Thyroid gland (tissue), 4 donors: ENCODE results near the gene XPO1. TPM values are rescaled to one million over a fixed set of nuclear protein-coding genes. Genes with fewer than 3 reads are reported as not detected.
"Not testable (repeated sequence)": the region's sequence is repeated elsewhere in the genome, so short reads cannot be mapped to it uniquely, and the experiment has no call there.

Experiments used
- DNase-seq, 2 donors: peaks; one replicate each; pipeline ENCODE4 v3.0.0-alpha.2; 2019
- H3K27ac ChIP-seq, 3 donors: fragments of 200-600 bp; sonication (generic); 1 replicate in 2 of 3; 2 replicates in 1 of 3; pipeline ENCODE4 v1.5.1; 2016 to 2019; ENCODE audit warnings: mild to moderate bottlenecking in 1 of 3, moderate library complexity in 1 of 3
- H3K27me3 ChIP-seq: fragments of 200-600 bp; sonication (generic); one replicate; pipeline ENCODE4 v1.5.1; 2019
- H3K36me3 ChIP-seq, 2 donors: fragments of 200-600 bp; sonication (generic); one replicate each; pipeline ENCODE4 v1.5.1; 2016 to 2019
- H3K4me1 ChIP-seq, 2 donors: fragments of 200-600 bp; sonication (generic); one replicate each; pipeline ENCODE4 v1.5.1; 2017 to 2019
- H3K4me3 ChIP-seq, 3 donors: fragments of 200-600 bp; sonication (generic); replicated peaks in 1 of 3; 1 replicate in 2 of 3; 2 replicates in 1 of 3; pipeline ENCODE4 v1.5.1; 2016; ENCODE audit warnings: mild to moderate bottlenecking in 1 of 3
- H3K9me3 ChIP-seq: fragments of 200-600 bp; sonication (generic); one replicate; pipeline ENCODE4 v1.5.1; 2017
- POLR2A ChIP-seq, 2 donors: fragments of 450-650 bp; IDR thresholded peaks; one replicate each; pipeline ENCODE4 v1.6.1; 2017; ENCODE audit warnings: antibody characterized with exemption in 2 of 2, mild to moderate bottlenecking in 2 of 2, moderate library complexity in 1 of 2
- WGBS, 2 donors: methylation state at CpG; one replicate each; pipeline ENCODE4 v1.1.5; 2017; 5-methylcytosine and 5-hydroxymethylcytosine counted together
- intact Hi-C: fragments of 100-400 bp; cut with DNase I; formaldehyde crosslinking; loops from one replicate; pipeline ENCODE4 v1.15.1; 2023
- total RNA-seq, 4 donors: library from RNA; depleted of rRNA; stranded (reverse); fragments of >200 nt; gene quantifications; one replicate each; pipeline ENCODE4 v1.2.3, GENCODE V29; 2016
- TF ChIP-seq, protein P1 (sequence below), 6 experiments: fragments of 200-600 bp in 3 of 6; fragments of 450-650 bp in 3 of 6; sonication (generic) in 3 of 6; IDR thresholded peaks; one replicate each; pipeline ENCODE4 v1.5.1; 2016 to 2019; ENCODE audit warnings: antibody characterized with exemption in 6 of 6, mild to moderate bottlenecking in 2 of 6, inconsistent platforms in 1 of 6, moderate library complexity in 1 of 6

Gene XPO1
- total RNA-seq, 4 donors from 2014 or later, result 104 to 128 (median 118) TPM

GRCh38 chr2:61471905-61472805, 66.0 kb downstream of the XPO1 start:
- intact Hi-C loops, result loop anchor here (10.0 kb wide), 1 partner anchor 63 kb away; the partner anchor contains the start of gene XPO1
- peak in 1 of 2 donors; percentile 48 for TF ChIP-seq POLR2A (IDR thresholded peaks at IDR 0.05)
- TF ChIP-seq, protein P1, sequence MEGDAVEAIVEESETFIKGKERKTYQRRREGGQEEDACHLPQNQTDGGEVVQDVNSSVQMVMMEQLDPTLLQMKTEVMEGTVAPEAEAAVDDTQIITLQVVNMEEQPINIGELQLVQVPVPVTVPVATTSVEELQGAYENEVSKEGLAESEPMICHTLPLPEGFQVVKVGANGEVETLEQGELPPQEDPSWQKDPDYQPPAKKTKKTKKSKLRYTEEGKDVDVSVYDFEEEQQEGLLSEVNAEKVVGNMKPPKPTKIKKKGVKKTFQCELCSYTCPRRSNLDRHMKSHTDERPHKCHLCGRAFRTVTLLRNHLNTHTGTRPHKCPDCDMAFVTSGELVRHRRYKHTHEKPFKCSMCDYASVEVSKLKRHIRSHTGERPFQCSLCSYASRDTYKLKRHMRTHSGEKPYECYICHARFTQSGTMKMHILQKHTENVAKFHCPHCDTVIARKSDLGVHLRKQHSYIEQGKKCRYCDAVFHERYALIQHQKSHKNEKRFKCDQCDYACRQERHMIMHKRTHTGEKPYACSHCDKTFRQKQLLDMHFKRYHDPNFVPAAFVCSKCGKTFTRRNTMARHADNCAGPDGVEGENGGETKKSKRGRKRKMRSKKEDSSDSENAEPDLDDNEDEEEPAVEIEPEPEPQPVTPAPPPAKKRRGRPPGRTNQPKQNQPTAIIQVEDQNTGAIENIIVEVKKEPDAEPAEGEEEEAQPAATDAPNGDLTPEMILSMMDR (IDR thresholded peaks at IDR 0.05), result no peak
- 38 to 39% methylated on average over 19 of the region's 19 CpGs for WGBS, 2 donors
- no peaks in the 10 kb centered on the region for H3K9me3 ChIP-seq
- peak; percentile 54 to 59 for DNase-seq
- H3K27ac ChIP-seq, result peak overlapping the region; percentile 82 to 99 (median 96)
- H3K4me1 ChIP-seq, result peaks cover 11 to 15% of the 10 kb centered on the region in 2 donors
- H3K4me3 ChIP-seq, result peak overlapping the region; percentile 53 to 89 (median 84)
- H3K27me3 ChIP-seq, result no peaks in the 10 kb centered on the region
- no peaks in the 10 kb centered on the region for H3K36me3 ChIP-seq

DNA sequence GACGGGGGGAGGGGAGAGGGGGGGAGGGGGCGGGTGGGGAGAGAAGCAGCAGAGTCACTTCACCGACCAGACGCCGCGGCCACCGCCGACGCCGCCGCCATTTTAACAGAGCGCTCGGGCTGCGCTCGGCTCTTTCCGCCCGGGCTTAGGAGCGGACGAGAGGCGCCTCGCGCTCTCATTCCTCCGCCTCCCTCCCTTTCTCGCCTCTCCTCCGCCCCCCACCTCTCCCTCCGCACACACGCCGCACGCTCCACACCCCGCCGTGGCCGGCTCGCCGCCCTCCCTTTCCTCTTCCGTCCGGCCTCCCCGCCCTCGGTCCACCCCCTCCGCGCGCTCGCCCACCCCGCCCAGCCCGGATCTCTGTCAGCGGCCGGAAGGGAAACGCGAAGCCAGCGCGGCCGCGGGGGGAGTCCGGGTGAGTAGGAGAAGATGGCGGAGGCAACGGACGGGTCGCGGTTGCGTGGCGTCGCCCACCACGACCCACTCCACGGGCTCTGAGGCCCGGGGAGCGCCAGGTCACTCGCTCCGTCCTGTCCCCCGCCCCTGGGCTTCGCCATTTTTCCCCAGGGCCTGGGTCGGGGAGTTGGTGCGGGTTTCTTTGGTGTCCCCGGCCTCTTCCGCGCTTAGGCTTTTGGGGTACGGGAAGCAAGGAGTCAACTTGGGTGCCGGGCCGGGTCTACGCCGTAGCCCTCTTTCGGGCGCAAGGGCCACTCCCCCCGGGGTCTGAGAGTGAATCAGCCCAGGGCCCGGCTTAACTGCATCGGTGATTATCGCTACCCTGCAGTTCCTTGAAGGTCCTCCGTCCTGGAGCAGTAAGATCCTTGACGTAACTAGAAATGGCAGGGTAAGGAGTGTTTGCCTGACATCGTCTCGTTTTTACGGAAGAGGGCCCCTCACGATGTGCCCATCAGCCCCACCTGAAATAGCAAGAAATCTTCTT, 66.9 kb downstream of the XPO1 start, which contains the start of gene USP34:
Gene USP34, minus strand, starts transcription at position 123 of the 940 bp plus-strand sequence. CDS start 395 bp downstream, outside the sequence.
- intact Hi-C loops, result loop anchor here (10.0 kb wide), 1 partner anchor 64 kb away; the partner anchor contains the start of gene XPO1
- no peaks in the 10 kb centered on the region for H3K9me3 ChIP-seq
- peak within 1 kb of the TSS; percentile 82 to 99 (median 96) for H3K27ac ChIP-seq
- peak; percentile 94 to 95 for DNase-seq
- H3K36me3 ChIP-seq, result no peaks in the 10 kb centered on the region
- H3K27me3 ChIP-seq, result no peaks in the 10 kb centered on the region
- peak within 1 kb of the TSS; percentile 53 to 89 (median 84) for H3K4me3 ChIP-seq
- peak in 1 of 2 donors; percentile 87 for TF ChIP-seq POLR2A (IDR thresholded peaks at IDR 0.05)
- TF ChIP-seq, protein P1 (IDR thresholded peaks at IDR 0.05), result peak in 1 of 6 experiments; percentile 16
- H3K4me1 ChIP-seq, result peaks cover 11 to 15% of the 10 kb centered on the region in 2 donors
- WGBS, 2 donors, result 0 to 1% methylated on average over 38 to 56 of the region's 91 CpGs

- H3K36me3 ChIP-seq, result no peaks in the 10 kb centered on the region
- H3K9me3 ChIP-seq, result no peaks in the 10 kb centered on the region
- no peaks in the 10 kb centered on the region for H3K27me3 ChIP-seq
- WGBS, 2 donors, result 1 to 2% methylated on average over 16 to 25 of the region's 94 CpGs
- peak in 1 of 2 donors; percentile 3 for TF ChIP-seq POLR2A (IDR thresholded peaks at IDR 0.05)
- TF ChIP-seq, protein P1 (IDR thresholded peaks at IDR 0.05), result no peak
- peak overlapping the region; percentile 39 to 84 (median 53) for H3K4me3 ChIP-seq
- H3K27ac ChIP-seq, result peak overlapping the region; percentile 82 to 99 (median 96)
- DNase-seq, result peak; percentile 86 to 88
- intact Hi-C loops, result loop anchor here (10.0 kb wide), 1 partner anchor 64 kb away; the partner anchor contains the start of gene XPO1
- H3K4me1 ChIP-seq, result peaks cover 13 to 16% of the 10 kb centered on the region in 2 donors
These were observed 67.8 kb downstream of the XPO1 start for GRCh38 chr2:61470122-61470951.

DNA sequence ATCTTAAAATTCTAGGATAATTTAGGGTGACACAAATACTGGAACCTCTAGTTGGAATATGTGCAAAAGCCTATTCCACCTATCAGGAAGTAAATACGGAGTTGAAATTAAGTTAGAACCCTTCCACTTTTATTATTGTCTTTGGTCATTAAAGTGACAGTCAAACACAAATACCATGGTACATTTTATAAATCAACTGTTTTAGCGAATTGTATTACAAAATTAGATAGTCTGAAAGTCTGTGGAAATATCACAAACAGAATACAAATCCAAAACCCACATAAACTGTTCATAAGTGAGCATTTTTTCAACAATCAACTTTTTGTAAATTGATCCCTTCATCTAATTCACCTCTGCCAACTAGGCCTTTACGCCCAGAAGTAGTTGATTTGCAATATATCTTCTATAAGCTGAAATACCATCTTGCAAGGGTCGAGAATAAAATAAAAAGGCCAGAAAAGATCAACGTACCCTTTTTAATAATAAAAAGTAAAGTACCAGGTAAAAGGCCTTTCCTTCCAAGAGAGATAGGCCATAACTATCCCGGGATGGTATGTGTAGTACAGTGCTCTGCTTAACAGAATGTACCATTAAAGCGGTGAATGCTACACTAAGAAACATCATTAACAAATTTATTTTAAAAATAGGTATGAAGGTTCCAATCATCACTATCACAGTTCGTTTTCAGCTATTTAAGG, 68.6 kb downstream of the XPO1 start:
- intact Hi-C loops, result loop anchor here (10.0 kb wide), 1 partner anchor 65 kb away; the partner anchor contains the start of gene XPO1
- peak overlapping the region; percentile 77 to 99 (median 96) for H3K27ac ChIP-seq
- no peak for DNase-seq
- H3K4me3 ChIP-seq, result peak overlapping the region; percentile 39 to 84 (median 45)
- no peak for TF ChIP-seq POLR2A (IDR thresholded peaks at IDR 0.05)
- TF ChIP-seq, protein P1 (IDR thresholded peaks at IDR 0.05), result no peak
- no peaks in the 10 kb centered on the region for H3K27me3 ChIP-seq
- 10 to 12% methylated on average over 8 of the region's 8 CpGs for WGBS, 2 donors
- H3K36me3 ChIP-seq, result no peaks in the 10 kb centered on the region
- H3K4me1 ChIP-seq, result peaks cover 18 to 19% of the 10 kb centered on the region in 2 donors
- H3K9me3 ChIP-seq, result no peaks in the 10 kb centered on the region

- H3K4me3 ChIP-seq, intact Hi-C loops, H3K9me3 ChIP-seq, H3K36me3 ChIP-seq, H3K27ac ChIP-seq, DNase-seq, H3K27me3 ChIP-seq: not testable (repeated sequence)
- peaks cover 26 to 32% of the 10 kb centered on the region in 2 donors for H3K4me1 ChIP-seq
- 95% methylated on average over 10 of the region's 10 CpGs for WGBS, 2 donors
These were observed 69.9 kb downstream of the XPO1 start for GRCh38 chr2:61468231-61468630.
